Sigmoid colon (tissue), 4 donors: ENCODE measurements around the gene TMSB10.

Experiments
- CTCF ChIP-seq, 4 experiments: fragments of 450-650 bp in 3 of 4; fragments of 200-600 bp in 1 of 4; IDR thresholded peaks; one replicate each; pipeline ENCODE4 v1.5.1; 2016 to 2019; ENCODE audit warnings: antibody characterized with exemption in 4 of 4, mild to moderate bottlenecking in 3 of 4, moderate library complexity in 2 of 4
- EP300 ChIP-seq, 4 donors: sonication (generic); formaldehyde crosslinking; IDR thresholded peaks; one replicate each; pipeline ENCODE4 v1.6.1; 2017; ENCODE audit warnings: antibody characterized with exemption in 4 of 4
- POLR2A ChIP-seq, 2 donors: fragments of 450-650 bp; IDR thresholded peaks; one replicate each; pipeline ENCODE4 v1.6.1; 2016; ENCODE audit warnings: antibody characterized with exemption in 2 of 2, mild to moderate bottlenecking in 2 of 2, moderate library complexity in 2 of 2
- POLR2AphosphoS5 ChIP-seq, 4 donors: sonication (generic); formaldehyde crosslinking; IDR thresholded peaks; one replicate each; pipeline ENCODE4 v1.6.1; 2017; ENCODE audit warnings: antibody characterized with exemption in 4 of 4

GRCh38 chr2:84881581-84882413 lies 23.7 kb upstream of the TMSB10 start:
- TF ChIP-seq CTCF (IDR thresholded peaks at IDR 0.05), result peak; percentile 28 to 76 (median 66)
- TF ChIP-seq POLR2A (IDR thresholded peaks at IDR 0.05), result no peak
- TF ChIP-seq POLR2AphosphoS5 (IDR thresholded peaks at IDR 0.05), result peak in 2 of 4 donors; percentile 14 to 33
- TF ChIP-seq EP300 (IDR thresholded peaks at IDR 0.05), result no peak
